ENCODE results near the gene ZFP1. TPM values are rescaled to one million over a fixed set of nuclear protein-coding genes. Genes with fewer than 3 reads are reported as not detected.

ZFP1 gene
- total RNA-seq, 4 donors from 2014 or later, result 3.1 to 9.1 (median 5.7) TPM

- H3K4me3 ChIP-seq, result no peak overlapping the region
- no peaks in the 10 kb centered on the region for H3K27me3 ChIP-seq
- H3K27ac ChIP-seq, result no peak overlapping the region
- intact Hi-C loops (cut with DNase I), result no loop called here
- H3K36me3 ChIP-seq, result peaks cover 0 to 10% (median 0%) of the 10 kb centered on the region in 3 donors
- peaks cover 0 to 52% (median 18%) of the 10 kb centered on the region in 3 donors for H3K9me3 ChIP-seq
- 95 to 96% methylated on average over 2 of the region's 2 CpGs for WGBS, 2 donors
- no peak for DNase-seq
- H3K4me1 ChIP-seq, result no peaks in the 10 kb centered on the region
- no peak for TF ChIP-seq CTCF (IDR thresholded peaks at IDR 0.05)
- no peak for TF ChIP-seq POLR2A (IDR thresholded peaks at IDR 0.05)
Measured at GRCh38 chr16:75176926-75177325, 28.6 kb downstream of the ZFP1 start.

GRCh38 chr16:75179208-75179607 is 30.9 kb downstream of the ZFP1 start:
- H3K27ac ChIP-seq, result no peak overlapping the region
- intact Hi-C loops (cut with DNase I), result no loop called here
- 80 to 85% methylated on average over 6 of the region's 6 CpGs for WGBS, 2 donors
- peaks cover 0 to 29% (median 14%) of the 10 kb centered on the region in 3 donors for H3K9me3 ChIP-seq
- H3K4me1 ChIP-seq, result no peaks in the 10 kb centered on the region
- no peaks in the 10 kb centered on the region for H3K27me3 ChIP-seq
- no peak for TF ChIP-seq CTCF (IDR thresholded peaks at IDR 0.05)
- no peak for TF ChIP-seq POLR2A (IDR thresholded peaks at IDR 0.05)
- H3K36me3 ChIP-seq, result no peaks in the 10 kb centered on the region
- H3K4me3 ChIP-seq, result no peak overlapping the region
- no peak for DNase-seq

GRCh38 chr16:75181630-75182029 is 33.3 kb downstream of the ZFP1 start:
- 25 to 41% methylated on average over 3 of the region's 3 CpGs for WGBS, 2 donors
- H3K27me3 ChIP-seq, result no peaks in the 10 kb centered on the region
- H3K4me1 ChIP-seq, result no peaks in the 10 kb centered on the region
- no peak for DNase-seq
- H3K27ac ChIP-seq, result no peak overlapping the region
- no peak overlapping the region for H3K4me3 ChIP-seq
- peaks cover 0 to 7% (median 6%) of the 10 kb centered on the region in 3 donors for H3K9me3 ChIP-seq
- TF ChIP-seq POLR2A (IDR thresholded peaks at IDR 0.05), result no peak
- no peak for TF ChIP-seq CTCF (IDR thresholded peaks at IDR 0.05)
- H3K36me3 ChIP-seq, result no peaks in the 10 kb centered on the region
- intact Hi-C loops (cut with DNase I), result no loop called here

- H3K36me3 ChIP-seq, result no peaks in the 10 kb centered on the region
- H3K27ac ChIP-seq, result no peak overlapping the region
- no peaks in the 10 kb centered on the region for H3K9me3 ChIP-seq
- TF ChIP-seq CTCF (IDR thresholded peaks at IDR 0.05), result no peak
- no peak for TF ChIP-seq POLR2A (IDR thresholded peaks at IDR 0.05)
- no peak for DNase-seq
- intact Hi-C loops (cut with DNase I), result no loop called here
- H3K4me3 ChIP-seq, result no peak overlapping the region
- H3K27me3 ChIP-seq, result peaks cover 0 to 44% (median 0%) of the 10 kb centered on the region in 4 donors
- H3K4me1 ChIP-seq, result peaks cover 0 to 24% (median 4%) of the 10 kb centered on the region in 3 donors
- 87 to 89% methylated on average over 13 to 14 of the region's 14 CpGs for WGBS, 2 donors
Measured at GRCh38 chr16:75188832-75189477, 40.6 kb downstream of the ZFP1 start.

- Histone ChIP-seq H3K4me3 (no peak overlapping the region), H3K27ac (no peak overlapping the region), H3K27me3 (peaks cover 0 to 49% (median 0%) of the 10 kb centered on the region in 4 donors), H3K36me3 (no peaks in the 10 kb centered on the region), H3K4me1 (peaks cover 0 to 24% (median 4%) of the 10 kb centered on the region in 3 donors), H3K9me3 (no peaks in the 10 kb centered on the region)
- 78 to 91% methylated on average over 7 to 8 of the region's 8 CpGs for WGBS, 2 donors
- DNase-seq, result no peak
- TF ChIP-seq POLR2A (IDR thresholded peaks at IDR 0.05), result no peak
- TF ChIP-seq CTCF (IDR thresholded peaks at IDR 0.05), result no peak
- intact Hi-C loops (cut with DNase I), result no loop called here
Measured at GRCh38 chr16:75189638-75190245, 41.4 kb downstream of the ZFP1 start.

Data from esophagus squamous epithelium (tissue), 5 donors.